ENCODE results near the gene CMYA5.

DNA sequence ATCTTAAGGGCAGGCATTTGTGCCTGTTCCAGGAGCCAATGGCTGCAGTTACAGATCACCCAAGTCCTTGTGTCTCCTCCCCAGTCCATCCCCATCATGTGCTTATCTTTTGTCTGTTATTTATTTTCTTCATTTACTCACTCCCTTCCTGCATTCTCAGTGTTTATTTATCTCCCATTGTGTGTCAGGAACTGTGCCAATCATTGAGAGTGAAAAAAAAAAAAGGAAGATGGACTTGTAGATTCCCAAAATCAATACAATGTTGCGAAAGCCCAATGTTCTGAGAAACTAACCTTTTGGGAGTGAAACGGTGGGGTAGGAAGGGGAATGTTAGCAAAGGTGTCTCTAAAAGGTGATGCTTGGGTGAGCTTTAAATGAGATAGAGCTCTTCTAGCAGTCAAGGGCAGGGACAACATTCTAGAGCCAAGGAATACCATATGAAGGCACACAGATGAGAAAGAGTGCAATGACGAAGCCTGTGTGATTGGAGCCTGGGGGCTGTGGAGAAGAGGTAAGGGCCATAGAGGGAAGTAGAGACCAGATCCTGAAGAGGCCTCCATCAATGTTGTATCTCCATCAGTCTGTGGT, 53.0 kb downstream of the CMYA5 start:
- TF ChIP-seq POLR2A (IDR thresholded peaks at IDR 0.05; ENCODE audit: low read length) = no peak
- no peak for TF ChIP-seq GATA1 (IDR thresholded peaks at IDR 0.05; ENCODE audit: low read depth, low read length)

Measured in erythroblast (primary cell).